Heart left ventricle (tissue), 16 donors: ENCODE results near the gene GNG7. TPM values are rescaled to one million over a fixed set of nuclear protein-coding genes. Genes with fewer than 3 reads are reported as not detected.

Source experiments
- ATAC-seq, 4 donors: fragments of 200-7000 bp; cut with Tn5 transposase; one replicate each; pipeline ENCODE4 v1.9.1; 2020 to 2022; ENCODE audit warnings: moderate library complexity in 4 of 4, mild to moderate bottlenecking in 3 of 4, moderate number of reproducible peaks in 1 of 4
- DNase-seq, 5 donors: peaks; one replicate each; pipeline ENCODE4 v3.0.0-alpha.2; 2020
- H3K27ac ChIP-seq, 12 donors: fragments of 200-600 bp; sonication (generic) in 4 of 12; one replicate each; pipeline versions ENCODE4 v1.5.0 to v1.8.0; 2016 to 2022; ENCODE audit warnings: mild to moderate bottlenecking in 2 of 12
- H3K27me3 ChIP-seq, 9 donors: fragments of 200-600 bp; sonication (generic) in 2 of 9; one replicate each; pipeline versions ENCODE4 v1.5.1 to v1.8.0; 2016 to 2022; ENCODE audit warnings: mild to moderate bottlenecking in 3 of 9
- H3K36me3 ChIP-seq, 9 donors: fragments of 200-600 bp; sonication (generic) in 2 of 9; one replicate each; pipeline versions ENCODE4 v1.5.0 to v1.8.0; 2018 to 2022; ENCODE audit warnings: mild to moderate bottlenecking in 2 of 9
- H3K4me1 ChIP-seq, 12 donors: fragments of 200-600 bp; sonication (generic) in 4 of 12; one replicate each; pipeline versions ENCODE4 v1.5.0 to v1.8.0; 2016 to 2022; ENCODE audit warnings: mild to moderate bottlenecking in 3 of 12
- H3K4me3 ChIP-seq, 12 donors: fragments of 200-600 bp; sonication (generic) in 4 of 12; one replicate each; pipeline versions ENCODE4 v1.5.0 to v1.8.0; 2017 to 2022; ENCODE audit warnings: mild to moderate bottlenecking in 9 of 12, moderate library complexity in 4 of 12
- H3K9me3 ChIP-seq, 12 donors: fragments of 200-600 bp; sonication (generic) in 4 of 12; one replicate each; pipeline versions ENCODE4 v1.5.0 to v1.8.0; 2016 to 2022; ENCODE audit warnings: mild to moderate bottlenecking in 1 of 12
- CTCF ChIP-seq, 12 donors: fragments of 200-600 bp; sonication (generic) in 4 of 12; IDR thresholded peaks; one replicate each; pipeline versions ENCODE4 v1.5.0 to v1.8.0; 2018 to 2022; ENCODE audit warnings: antibody characterized with exemption in 12 of 12, mild to moderate bottlenecking in 5 of 12
- POLR2A ChIP-seq, 2 donors: fragments of 450-650 bp; IDR thresholded peaks; one replicate each; pipeline ENCODE4 v1.6.1; 2017; ENCODE audit warnings: antibody characterized with exemption in 2 of 2, mild to moderate bottlenecking in 2 of 2, moderate library complexity in 2 of 2
- WGBS, 4 donors: extraction: QIAGEN DNeasy Blood & Tissue Kit in 2 of 4; methylation state at CpG; one replicate each; pipeline versions ENCODE4 v1.1.5 to v1.1.7; 2013 to 2018; 5-methylcytosine and 5-hydroxymethylcytosine counted together
- intact Hi-C, 10 donors: fragments of 100-400 bp; cut with DNase I; formaldehyde crosslinking; loops; one replicate each; pipeline versions ENCODE4 v1.11.1 to v1.14.2; 2022
- polyA plus RNA-seq, 2 donors: library from polyadenylated mRNA; stranded (reverse); fragments of 200-250 nt; gene quantifications; one replicate each; pipeline ENCODE4 v1.2.3, GENCODE V29; 2013
- total RNA-seq, 9 donors: library from RNA; depleted of rRNA in 2 of 9; stranded (reverse); fragments of >200 nt in 2 of 9; fragmentation: NEBNext Ultra II Directional in 3 of 9; extraction: Animal tissue kit (Norgen Biotek cat#: 25700) in 3 of 9; gene quantifications; one replicate each; pipeline versions ENCODE4 v1.1.0 to v1.2.4, GENCODE V29; 2016 to 2023
- donor health status: ischemic (EF 13 %, LVEDD 7.1; RV severe dilation, severe dysfunction).
- donor health status: healthy with polysubstance abuse.
- donor health status: DM: no; HTN: yes; CAD: no.
- donor health status: DM: no; HTN: no; CAD: no.
- donor health status: ischemic (EF 25% LVEDD 6.9; RV normal size, moderate dysfunction).
- donor health status: ischemic (EF 25% LVEDD 5.7; RV mildly dilated, moderate dysfunction).
- donor health status: healthy.
- donor health status: DM: yes; HTN: yes; CAD: no.
- donor health status: ischemic (EF 35%, LVEDD 5.7; RV mildly dilated, moderate dysfunction).
- donor health status: nonischemic (EF 11% LVEDD 7.7; RV severe dilation, severe dysfunction).
- donor health status: DM: yes; HTN: yes; CAD: no.
- donor health status: PGD.
- donor health status: ischemic (EF 29% LVEDD 5.4; RV normal size, mild dysfunction).
- donor health status: nonischemic (EF 23%, LVEDD 6.1; RV moderate dilation, normal function).

GNG7 gene
- total and polyA plus RNA-seq, 11 donors, result 11.7 to 46.4 (median 24.0) TPM

GRCh38 chr19:2721570-2722540 is 19.4 kb upstream of the GNG7 start:
- TF ChIP-seq POLR2A (IDR thresholded peaks at IDR 0.05), result no peak
- TF ChIP-seq CTCF (IDR thresholded peaks at IDR 0.05), result no peak
- ATAC-seq, result no peak
- 26 to 40% (median 30%) methylated on average over 25 to 39 of the region's 39 CpGs for WGBS, 4 donors
- H3K36me3 ChIP-seq, result no peaks in the 10 kb centered on the region
- peak in 2 of 5 donors; percentile 25 to 44 for DNase-seq
- peaks cover 0 to 39% (median 13%) of the 10 kb centered on the region in 12 donors for H3K4me1 ChIP-seq
- intact Hi-C loops, result loop anchor here in 4 of 10 donors (2.0 to 10.0 kb wide), 3 partner anchors 57 to 60 kb away; no protein-coding TSS in a partner anchor
- no peaks in the 10 kb centered on the region for H3K9me3 ChIP-seq
- H3K27me3 ChIP-seq, result peaks cover 9 to 46% (median 21%) of the 10 kb centered on the region in 9 donors
- peak overlapping the region; percentile 68 to 95 (median 84) for H3K27ac ChIP-seq
- peak overlapping the region; percentile 23 to 78 (median 52) for H3K4me3 ChIP-seq

GRCh38 chr19:2720777-2721569 is 18.5 kb upstream of the GNG7 start, which contains the start of gene DIRAS1:
Gene DIRAS1, minus strand, starts transcription at chr19:2721372. Its CDS starts 3,566 bp downstream, at chr19:2717806.
- ATAC-seq, result peak in 2 of 4 donors; percentile 2 to 5
- Histone ChIP-seq H3K9me3 (peaks cover 0 to under 1% (median 0%) of the 10 kb centered on the region in 12 donors), H3K4me1 (peaks cover 0 to 38% (median 13%) of the 10 kb centered on the region in 12 donors), H3K36me3 (peaks cover 0 to 4% (median 0%) of the 10 kb centered on the region in 9 donors), H3K27ac (peak within 1 kb of the TSS; percentile 68 to 95 (median 86)), H3K4me3 (peak within 1 kb of the TSS; percentile 41 to 78 (median 58)), H3K27me3 (peaks cover 7 to 38% (median 17%) of the 10 kb centered on the region in 9 donors)
- 1 to 3% (median 2%) methylated on average over 25 to 100 of the region's 100 CpGs for WGBS, 4 donors
- TF ChIP-seq POLR2A (IDR thresholded peaks at IDR 0.05) (peak in 1 of 2 donors; percentile 17), CTCF (IDR thresholded peaks at IDR 0.05) (no peak)
- DNase-seq, result peak in 2 of 5 donors; percentile 49
- intact Hi-C loops, result loop anchor here in 4 of 10 donors (2.0 to 10.0 kb wide), 3 partner anchors 56 to 59 kb away; no protein-coding TSS in a partner anchor

GRCh38 chr19:2719920-2720776 is 17.7 kb upstream of the GNG7 start:
- H3K27ac ChIP-seq, result peak overlapping the region; percentile 53 to 95 (median 86)
- ATAC-seq (peak; percentile 41 to 72 (median 58)), DNase-seq (peak in 4 of 5 donors; percentile 49 to 84 (median 74))
- intact Hi-C loops, result loop anchor here in 4 of 10 donors (2.0 to 10.0 kb wide), 4 partner anchors 15 to 58 kb away; no protein-coding TSS in a partner anchor
- H3K27me3 ChIP-seq, result peaks cover 7 to 31% (median 14%) of the 10 kb centered on the region in 9 donors
- peaks cover 0 to 9% (median 3%) of the 10 kb centered on the region in 12 donors for H3K9me3 ChIP-seq
- WGBS, 4 donors, result 2 to 6% (median 2%) methylated on average over 35 to 37 of the region's 37 CpGs
- H3K4me3 ChIP-seq, result peak overlapping the region; percentile 39 to 78 (median 58)
- peaks cover 0 to 38% (median 13%) of the 10 kb centered on the region in 12 donors for H3K4me1 ChIP-seq
- H3K36me3 ChIP-seq, result peaks cover 0 to 4% (median 0%) of the 10 kb centered on the region in 9 donors
- peak in 1 of 2 donors; percentile 24 for TF ChIP-seq POLR2A (IDR thresholded peaks at IDR 0.05)
- TF ChIP-seq CTCF (IDR thresholded peaks at IDR 0.05), result no peak
